ENCODE results near the gene MACC1. TPM values are rescaled to one million over a fixed set of nuclear protein-coding genes. Genes with fewer than 3 reads are reported as not detected.
A peak's percentile ranks its signal among the peaks of the same experiment; 100 is the strongest.

Gene MACC1
- total and polyA plus RNA-seq, 12 donors = 0.35 to 9.8 (median 1.5) TPM

- no peak for DNase-seq
- intact Hi-C loops (cut with DNase I) = no loop called here
- Histone ChIP-seq H3K36me3 (replicated peaks in 1 of 2) (no peaks in the 10 kb centered on the region), H3K27me3 (no peaks in the 10 kb centered on the region), H3K9me3 (replicated peaks in 1 of 3) (no peaks in the 10 kb centered on the region), H3K4me1 (replicated peaks in 1 of 2) (no peaks in the 10 kb centered on the region), H3K4me3 (no peak overlapping the region), H3K27ac (no peak overlapping the region)
- 69 to 75% (median 70%) methylated on average over 2 of the region's 2 CpGs for whole genome bisulfite sequencing, 4 donors
- TF ChIP-seq CTCF (IDR thresholded peaks at IDR 0.05) (no peak), POLR2A (IDR thresholded peaks at IDR 0.05) (no peak)
Observed at GRCh38 chr7:20206104-20206896, 10.9 kb downstream of the MACC1 start.

DNA sequence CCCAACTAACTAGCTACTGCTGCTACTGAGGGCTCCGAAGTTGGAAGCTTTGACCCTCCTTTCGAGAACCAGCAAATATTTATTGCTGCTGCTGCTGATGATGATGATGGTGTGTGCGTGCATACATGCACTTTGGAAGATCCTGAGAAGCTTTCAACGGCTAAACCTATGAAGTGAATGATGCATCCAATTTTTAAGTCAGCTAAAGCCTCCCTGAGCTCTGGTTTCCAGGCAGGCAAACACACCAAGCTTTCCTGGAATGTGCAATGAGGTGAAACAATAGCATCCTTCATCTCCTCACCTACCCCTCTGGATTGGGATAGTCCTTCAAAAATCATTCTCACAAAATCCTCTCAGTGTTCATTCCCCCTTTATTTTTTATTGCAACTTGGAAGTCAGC is 13.9 kb downstream of the MACC1 start:
- intact Hi-C loops (cut with DNase I) = no loop called here
- no peaks in the 10 kb centered on the region for H3K9me3 ChIP-seq (replicated peaks in 1 of 3)
- no peak overlapping the region for H3K4me3 ChIP-seq
- TF ChIP-seq CTCF (IDR thresholded peaks at IDR 0.05) (no peak), POLR2A (IDR thresholded peaks at IDR 0.05) (no peak)
- no peak for DNase-seq
- H3K27ac ChIP-seq = no peak overlapping the region
- no peaks in the 10 kb centered on the region for H3K4me1 ChIP-seq (replicated peaks in 1 of 2)
- H3K36me3 ChIP-seq (replicated peaks in 1 of 2) = no peaks in the 10 kb centered on the region
- H3K27me3 ChIP-seq = no peaks in the 10 kb centered on the region
- WGBS, 4 donors = 80 to 89% (median 81%) methylated on average over 4 of the region's 4 CpGs

DNA sequence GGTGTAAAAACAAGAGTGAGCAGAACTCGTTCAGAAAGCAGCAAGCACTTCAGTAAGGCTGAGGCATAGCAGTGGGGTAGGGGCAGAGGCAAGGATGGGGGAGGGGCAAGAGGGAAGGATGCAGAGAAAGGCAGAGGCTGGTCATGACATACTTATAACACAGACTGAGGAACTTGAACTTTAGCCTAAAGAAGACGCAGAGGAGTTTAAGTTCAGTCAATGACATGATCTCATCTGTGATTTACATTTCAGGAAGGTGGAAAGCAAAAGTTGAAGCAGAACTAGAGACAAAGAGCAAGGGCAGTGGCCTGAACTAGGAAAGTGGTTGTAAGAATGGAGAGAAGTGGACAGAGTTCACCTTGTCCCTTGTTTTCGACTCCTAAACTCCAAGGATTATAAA is 15.8 kb downstream of the MACC1 start:
- Histone ChIP-seq H3K27me3 (no peaks in the 10 kb centered on the region), H3K27ac (peak overlapping the region in 1 of 5 donors; percentile 42), H3K4me1 (replicated peaks in 1 of 2) (no peaks in the 10 kb centered on the region), H3K36me3 (replicated peaks in 1 of 2) (no peaks in the 10 kb centered on the region), H3K9me3 (replicated peaks in 1 of 3) (no peaks in the 10 kb centered on the region), H3K4me3 (no peak overlapping the region)
- TF ChIP-seq CTCF (IDR thresholded peaks at IDR 0.05) (no peak), POLR2A (IDR thresholded peaks at IDR 0.05) (no peak)
- WGBS, 4 donors = 45 to 60% (median 51%) methylated on average over 3 of the region's 3 CpGs
- peak in 3 of 7 donors; percentile 16 to 25 (median 22) for DNase-seq
- intact Hi-C loops (cut with DNase I) = no loop called here

GRCh38 chr7:20200971-20201370 is 16.2 kb downstream of the MACC1 start:
- Histone ChIP-seq H3K4me1 (replicated peaks in 1 of 2) (no peaks in the 10 kb centered on the region), H3K36me3 (replicated peaks in 1 of 2) (no peaks in the 10 kb centered on the region), H3K27ac (peak overlapping the region in 1 of 5 donors; percentile 42), H3K9me3 (replicated peaks in 1 of 3) (no peaks in the 10 kb centered on the region), H3K27me3 (no peaks in the 10 kb centered on the region), H3K4me3 (no peak overlapping the region)
- no peak for TF ChIP-seq POLR2A (IDR thresholded peaks at IDR 0.05)
- no peak for TF ChIP-seq CTCF (IDR thresholded peaks at IDR 0.05)
- intact Hi-C loops (cut with DNase I) = no loop called here
- DNase-seq = no peak
